ENCODE measurements around the gene MAG.

Gene MAG

GRCh38 chr19:35295792-35296462 is 4.0 kb downstream of the MAG start:
- 56% methylated on average over 24 of the region's 24 CpGs for WGBS
- H3K4ac ChIP-seq (ENCODE audit: low read depth in 1 of 2, low read length in 2 of 2): no peak overlapping the region
- no peak overlapping the region for H3K4me2 ChIP-seq (ENCODE audit: low read length, poor library complexity, severe bottlenecking)
- H4K91ac ChIP-seq (ENCODE audit: low read length): no peak overlapping the region
- H3K79me1 ChIP-seq (replicated peaks; ENCODE audit: low read length, poor library complexity, severe bottlenecking): no peaks in the 10 kb centered on the region
- H3K18ac ChIP-seq (ENCODE audit: low read depth in 1 of 2, low read length in 2 of 2): no peak overlapping the region
- no peaks in the 10 kb centered on the region for H3K36me3 ChIP-seq (ENCODE audit: control insufficient read depth in 1 of 2, insufficient read depth in 2 of 2, low read depth in 1 of 2, low read length in 2 of 2)
- H2BK12ac ChIP-seq (ENCODE audit: low read length in 2 of 2): no peak overlapping the region
- no peak overlapping the region for H2BK5ac ChIP-seq (ENCODE audit: low read depth, low read length, poor library complexity, severe bottlenecking)
- H2BK15ac ChIP-seq (ENCODE audit: low read depth, poor library complexity, severe bottlenecking): no peak overlapping the region
- no peak overlapping the region for H3K14ac ChIP-seq (ENCODE audit: low read length in 2 of 2)
- no peak overlapping the region for H3K4me3 ChIP-seq (ENCODE audit: insufficient read depth in 1 of 2, low read depth in 1 of 2, low read length in 2 of 2)
- H2BK120ac ChIP-seq (ENCODE audit: low read depth, low read length): no peak overlapping the region
- peaks cover 5 to 84% of the 10 kb centered on the region in 2 experiments for H3K27me3 ChIP-seq (ENCODE audit: control insufficient read depth in 1 of 2, insufficient read depth in 1 of 2, low read length in 2 of 2)
- H3K23ac ChIP-seq (ENCODE audit: low read length in 2 of 2): no peak overlapping the region
- H2AK5ac ChIP-seq (ENCODE audit: low read length, severe bottlenecking): no peak overlapping the region
- H3K27ac ChIP-seq (ENCODE audit: low read length, poor library complexity, severe bottlenecking): no peak overlapping the region
- no peak overlapping the region for H3K9ac ChIP-seq (ENCODE audit: low read length)
- H2AFZ ChIP-seq (ENCODE audit: low read depth, low read length): no peak overlapping the region
- H3K4me1 ChIP-seq (ENCODE audit: control insufficient read depth, insufficient read depth, low read depth, low read length): no peaks in the 10 kb centered on the region
- H3K9me3 ChIP-seq (ENCODE audit: control insufficient read depth, low read length): no peaks in the 10 kb centered on the region
- DNase-seq: no peak
- no peak overlapping the region for H4K8ac ChIP-seq (ENCODE audit: low read length)

- Histone ChIP-seq H2AK5ac (ENCODE audit: low read length, severe bottlenecking) (no peak overlapping the region), H3K23ac (ENCODE audit: low read length in 2 of 2) (no peak overlapping the region), H3K4ac (ENCODE audit: low read depth in 1 of 2, low read length in 2 of 2) (no peak overlapping the region), H4K8ac (ENCODE audit: low read length) (no peak overlapping the region), H3K4me1 (ENCODE audit: control insufficient read depth, insufficient read depth, low read depth, low read length) (no peaks in the 10 kb centered on the region), H3K9me3 (ENCODE audit: control insufficient read depth, low read length) (no peaks in the 10 kb centered on the region), H4K91ac (ENCODE audit: low read length) (no peak overlapping the region), H3K14ac (ENCODE audit: low read length in 2 of 2) (no peak overlapping the region), H3K27me3 (ENCODE audit: control insufficient read depth in 1 of 2, insufficient read depth in 1 of 2, low read length in 2 of 2) (peaks cover 0 to 80% of the 10 kb centered on the region in 2 experiments), H2BK15ac (ENCODE audit: low read depth, poor library complexity, severe bottlenecking) (no peak overlapping the region), H3K27ac (ENCODE audit: low read length, poor library complexity, severe bottlenecking) (no peak overlapping the region), H2AFZ (ENCODE audit: low read depth, low read length) (no peak overlapping the region), H2BK12ac (ENCODE audit: low read length in 2 of 2) (no peak overlapping the region), H3K4me2 (ENCODE audit: low read length, poor library complexity, severe bottlenecking) (no peak overlapping the region), H3K36me3 (ENCODE audit: control insufficient read depth in 1 of 2, insufficient read depth in 2 of 2, low read depth in 1 of 2, low read length in 2 of 2) (no peaks in the 10 kb centered on the region), H2BK5ac (ENCODE audit: low read depth, low read length, poor library complexity, severe bottlenecking) (no peak overlapping the region), H2BK120ac (ENCODE audit: low read depth, low read length) (no peak overlapping the region), H3K18ac (ENCODE audit: low read depth in 1 of 2, low read length in 2 of 2) (no peak overlapping the region), H3K79me1 (replicated peaks; ENCODE audit: low read length, poor library complexity, severe bottlenecking) (no peaks in the 10 kb centered on the region), H3K4me3 (ENCODE audit: insufficient read depth in 1 of 2, low read depth in 1 of 2, low read length in 2 of 2) (no peak overlapping the region), H3K9ac (ENCODE audit: low read length) (no peak overlapping the region)
- DNase-seq: no peak
- 81% methylated on average over 6 of the region's 7 CpGs for WGBS
Measured at GRCh38 chr19:35296644-35297514, 4.9 kb downstream of the MAG start.

GRCh38 chr19:35297515-35297848 is 5.5 kb downstream of the MAG start:
- no peak overlapping the region for H2AK5ac ChIP-seq (ENCODE audit: low read length, severe bottlenecking)
- no peaks in the 10 kb centered on the region for H3K9me3 ChIP-seq (ENCODE audit: control insufficient read depth, low read length)
- H3K27ac ChIP-seq (ENCODE audit: low read length, poor library complexity, severe bottlenecking): no peak overlapping the region
- no peak overlapping the region for H2BK12ac ChIP-seq (ENCODE audit: low read length in 2 of 2)
- no peak overlapping the region for H3K4me2 ChIP-seq (ENCODE audit: low read length, poor library complexity, severe bottlenecking)
- no peak overlapping the region for H3K14ac ChIP-seq (ENCODE audit: low read length in 2 of 2)
- no peak overlapping the region for H3K18ac ChIP-seq (ENCODE audit: low read depth in 1 of 2, low read length in 2 of 2)
- no peak overlapping the region for H3K4ac ChIP-seq (ENCODE audit: low read depth in 1 of 2, low read length in 2 of 2)
- no peak overlapping the region for H4K91ac ChIP-seq (ENCODE audit: low read length)
- no peak overlapping the region for H2AFZ ChIP-seq (ENCODE audit: low read depth, low read length)
- H2BK120ac ChIP-seq (ENCODE audit: low read depth, low read length): no peak overlapping the region
- no peak overlapping the region for H2BK5ac ChIP-seq (ENCODE audit: low read depth, low read length, poor library complexity, severe bottlenecking)
- H3K9ac ChIP-seq (ENCODE audit: low read length): no peak overlapping the region
- DNase-seq: no peak
- H3K4me3 ChIP-seq (ENCODE audit: insufficient read depth in 1 of 2, low read depth in 1 of 2, low read length in 2 of 2): no peak overlapping the region
- no peak overlapping the region for H2BK15ac ChIP-seq (ENCODE audit: low read depth, poor library complexity, severe bottlenecking)
- peaks cover 0 to 80% of the 10 kb centered on the region in 2 experiments for H3K27me3 ChIP-seq (ENCODE audit: control insufficient read depth in 1 of 2, insufficient read depth in 1 of 2, low read length in 2 of 2)
- no peaks in the 10 kb centered on the region for H3K4me1 ChIP-seq (ENCODE audit: control insufficient read depth, insufficient read depth, low read depth, low read length)
- H3K79me1 ChIP-seq (replicated peaks; ENCODE audit: low read length, poor library complexity, severe bottlenecking): no peaks in the 10 kb centered on the region
- no peak overlapping the region for H3K23ac ChIP-seq (ENCODE audit: low read length in 2 of 2)
- no peak overlapping the region for H4K8ac ChIP-seq (ENCODE audit: low read length)
- no peaks in the 10 kb centered on the region for H3K36me3 ChIP-seq (ENCODE audit: control insufficient read depth in 1 of 2, insufficient read depth in 2 of 2, low read depth in 1 of 2, low read length in 2 of 2)
- WGBS: 83% methylated on average over 3 of the region's 3 CpGs

- no peak for DNase-seq
- Histone ChIP-seq H3K14ac (ENCODE audit: low read length in 2 of 2) (peak overlapping the region in 1 of 2 experiments; percentile 27), H2BK120ac (ENCODE audit: low read depth, low read length) (no peak overlapping the region), H3K18ac (ENCODE audit: low read depth in 1 of 2, low read length in 2 of 2) (no peak overlapping the region), H3K9me3 (ENCODE audit: control insufficient read depth, low read length) (no peaks in the 10 kb centered on the region), H3K4ac (ENCODE audit: low read depth in 1 of 2, low read length in 2 of 2) (no peak overlapping the region), H3K27ac (ENCODE audit: low read length, poor library complexity, severe bottlenecking) (no peak overlapping the region), H2AK5ac (ENCODE audit: low read length, severe bottlenecking) (no peak overlapping the region), H2AFZ (ENCODE audit: low read depth, low read length) (no peak overlapping the region), H3K9ac (ENCODE audit: low read length) (no peak overlapping the region), H3K23ac (ENCODE audit: low read length in 2 of 2) (no peak overlapping the region), H3K36me3 (ENCODE audit: control insufficient read depth in 1 of 2, insufficient read depth in 2 of 2, low read depth in 1 of 2, low read length in 2 of 2) (no peaks in the 10 kb centered on the region), H2BK15ac (ENCODE audit: low read depth, poor library complexity, severe bottlenecking) (no peak overlapping the region), H3K27me3 (ENCODE audit: control insufficient read depth in 1 of 2, insufficient read depth in 1 of 2, low read length in 2 of 2) (peaks cover 0 to 78% of the 10 kb centered on the region in 2 experiments), H2BK5ac (ENCODE audit: low read depth, low read length, poor library complexity, severe bottlenecking) (no peak overlapping the region), H4K91ac (ENCODE audit: low read length) (peak overlapping the region; percentile 7), H2BK12ac (ENCODE audit: low read length in 2 of 2) (no peak overlapping the region), H3K79me1 (replicated peaks; ENCODE audit: low read length, poor library complexity, severe bottlenecking) (no peaks in the 10 kb centered on the region), H3K4me1 (ENCODE audit: control insufficient read depth, insufficient read depth, low read depth, low read length) (no peaks in the 10 kb centered on the region), H3K4me2 (ENCODE audit: low read length, poor library complexity, severe bottlenecking) (no peak overlapping the region), H3K4me3 (ENCODE audit: insufficient read depth in 1 of 2, low read depth in 1 of 2, low read length in 2 of 2) (no peak overlapping the region), H4K8ac (ENCODE audit: low read length) (no peak overlapping the region)
- 96% methylated on average over 2 of the region's 2 CpGs for WGBS
Measured at GRCh38 chr19:35297922-35298321, 6.0 kb downstream of the MAG start.

Data from mesenchymal stem cell (in vitro differentiated cells and primary cell).